ENCODE data around the gene CCDC77.
"Not testable (repeated sequence)": the region's sequence is repeated elsewhere in the genome, so short reads cannot be mapped to it uniquely, and the experiment has no call there.

Gene CCDC77

GRCh38 chr12:418432-418831 is 17.0 kb downstream of the CCDC77 start:
- Histone ChIP-seq H3K9ac (no peak overlapping the region), H2AFZ (ENCODE audit: low read depth) (no peak overlapping the region), H3K27ac (no peak overlapping the region), H4K20me1 (ENCODE audit: insufficient read depth) (no peaks in the 10 kb centered on the region), H3K79me2 (ENCODE audit: insufficient read depth, low read depth) (no peaks in the 10 kb centered on the region), H3K36me3 (ENCODE audit: insufficient read depth) (no peaks in the 10 kb centered on the region), H3K27me3 (ENCODE audit: insufficient read depth, low read depth) (no peaks in the 10 kb centered on the region), H3K4me2 (no peak overlapping the region), H3K4me3 (IDR thresholded peaks at IDR 0.05; ENCODE audit: insufficient read depth, low read depth, low read length) (no peak overlapping the region), H3K4me1 (ENCODE audit: low read depth, poor library complexity, severe bottlenecking) (no peaks in the 10 kb centered on the region)
- no peak for TF ChIP-seq CTCF (conservative IDR thresholded peaks at IDR 0.05; ENCODE audit: low read depth, low read length)

GRCh38 chr12:422526-422925 is 21.1 kb downstream of the CCDC77 start:
- H3K4me2 ChIP-seq = no peak overlapping the region
- H3K27ac ChIP-seq = no peak overlapping the region
- H4K20me1 ChIP-seq (ENCODE audit: insufficient read depth) = no peaks in the 10 kb centered on the region
- no peak overlapping the region for H3K4me3 ChIP-seq (IDR thresholded peaks at IDR 0.05; ENCODE audit: insufficient read depth, low read depth, low read length)
- TF ChIP-seq CTCF (conservative IDR thresholded peaks at IDR 0.05; ENCODE audit: low read depth, low read length) = no peak
- no peaks in the 10 kb centered on the region for H3K4me1 ChIP-seq (ENCODE audit: low read depth, poor library complexity, severe bottlenecking)
- H3K79me2 ChIP-seq (ENCODE audit: insufficient read depth, low read depth) = no peaks in the 10 kb centered on the region
- H2AFZ ChIP-seq (ENCODE audit: low read depth) = no peak overlapping the region
- no peaks in the 10 kb centered on the region for H3K27me3 ChIP-seq (ENCODE audit: insufficient read depth, low read depth)
- H3K9ac ChIP-seq = no peak overlapping the region
- H3K36me3 ChIP-seq (ENCODE audit: insufficient read depth) = 0 out of 2 replicates have a peak, but pooled peaks cover 3% of the 10 kb centered on the region

GRCh38 chr12:435737-436136 is 34.3 kb downstream of the CCDC77 start:
- not testable (repeated sequence) for H3K4me2 ChIP-seq; H3K4me3 ChIP-seq (IDR thresholded peaks at IDR 0.05; ENCODE audit: insufficient read depth, low read depth, low read length); H3K9ac ChIP-seq; H3K27ac ChIP-seq; H4K20me1 ChIP-seq (ENCODE audit: insufficient read depth); H3K36me3 ChIP-seq (ENCODE audit: insufficient read depth); H3K27me3 ChIP-seq (ENCODE audit: insufficient read depth, low read depth); H2AFZ ChIP-seq (ENCODE audit: low read depth); H3K79me2 ChIP-seq (ENCODE audit: insufficient read depth, low read depth); H3K4me1 ChIP-seq (ENCODE audit: low read depth, poor library complexity, severe bottlenecking)

GRCh38 chr12:442235-442884 is 40.9 kb downstream of the CCDC77 start:
- Histone ChIP-seq H3K27ac (no peak overlapping the region), H3K36me3 (ENCODE audit: insufficient read depth) (no peaks in the 10 kb centered on the region), H3K4me1 (ENCODE audit: low read depth, poor library complexity, severe bottlenecking) (no peaks in the 10 kb centered on the region), H3K27me3 (ENCODE audit: insufficient read depth, low read depth) (no peaks in the 10 kb centered on the region), H3K79me2 (ENCODE audit: insufficient read depth, low read depth) (no peaks in the 10 kb centered on the region), H3K9ac (no peak overlapping the region), H4K20me1 (ENCODE audit: insufficient read depth) (no peaks in the 10 kb centered on the region), H3K4me2 (no peak overlapping the region), H2AFZ (ENCODE audit: low read depth) (no peak overlapping the region), H3K4me3 (IDR thresholded peaks at IDR 0.05; ENCODE audit: insufficient read depth, low read depth, low read length) (no peak overlapping the region)
- TF ChIP-seq CTCF (conservative IDR thresholded peaks at IDR 0.05; ENCODE audit: low read depth, low read length) = peak; percentile 67

- Histone ChIP-seq H3K4me2 (no peak overlapping the region), H3K9ac (no peak overlapping the region), H3K27me3 (ENCODE audit: insufficient read depth, low read depth) (no peaks in the 10 kb centered on the region)
Measured at GRCh38 chr12:447141-447540, 45.7 kb downstream of the CCDC77 start.

More at GRCh38 chr12:447141-447540, 45.7 kb downstream of the CCDC77 start:
- Histone ChIP-seq H3K79me2 (ENCODE audit: insufficient read depth, low read depth) (no peaks in the 10 kb centered on the region), H2AFZ (ENCODE audit: low read depth) (no peak overlapping the region), H3K4me1 (ENCODE audit: low read depth, poor library complexity, severe bottlenecking) (no peaks in the 10 kb centered on the region), H3K27ac (no peak overlapping the region), H4K20me1 (ENCODE audit: insufficient read depth) (no peaks in the 10 kb centered on the region), H3K4me3 (IDR thresholded peaks at IDR 0.05; ENCODE audit: insufficient read depth, low read depth, low read length) (no peak overlapping the region), H3K36me3 (ENCODE audit: insufficient read depth) (no peaks in the 10 kb centered on the region)
- no peak for TF ChIP-seq CTCF (conservative IDR thresholded peaks at IDR 0.05; ENCODE audit: low read depth, low read length)

Measured in KMS-11 (cell line).